ENCODE data around the gene ATG4B. TPM values are rescaled to one million over a fixed set of nuclear protein-coding genes. Genes with fewer than 3 reads are reported as not detected.

ATG4B gene
- total and polyA plus RNA-seq, 2 of the 8 experiments (the other 6 are each of a cell fraction or from before 2014, with no cell fraction given): 103 to 155 TPM

DNA sequence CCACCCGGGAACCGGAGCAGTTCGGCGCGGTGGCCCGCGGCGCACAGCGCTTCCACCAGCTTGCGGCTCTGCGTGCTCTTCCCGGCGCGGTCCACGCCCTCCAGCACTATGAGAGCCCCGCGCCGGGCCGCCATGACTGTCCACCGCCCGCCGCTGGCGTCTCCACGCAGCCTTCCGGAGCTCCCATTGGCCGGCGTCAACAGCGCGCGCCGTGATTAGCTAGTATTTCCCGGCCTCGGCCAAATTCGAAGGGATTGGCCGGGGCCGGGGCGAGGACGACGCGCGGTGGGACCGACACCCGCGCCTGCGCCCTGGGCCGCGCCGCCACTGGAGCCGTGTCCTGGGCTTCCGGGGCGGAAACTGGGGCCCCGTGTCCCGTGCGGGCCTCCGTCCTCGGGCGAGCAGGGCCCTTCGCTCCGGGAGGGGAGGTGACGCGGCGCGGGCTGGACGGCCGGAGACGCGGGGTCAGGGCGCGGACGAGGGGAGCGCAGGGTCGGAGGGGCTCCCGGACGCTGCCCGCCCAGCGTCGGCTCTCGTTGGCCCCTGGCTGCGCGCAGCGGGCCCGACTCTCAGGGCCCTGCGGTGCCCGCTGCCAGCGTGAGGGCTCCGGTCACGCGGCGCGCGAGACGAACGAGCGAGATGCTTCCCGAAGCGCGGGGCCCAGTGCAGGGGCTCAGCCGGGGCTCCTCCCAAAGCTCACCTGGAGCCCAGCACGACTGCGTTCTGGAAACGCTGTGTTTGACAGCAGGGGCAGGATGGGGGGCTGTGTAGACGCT is 49.3 kb downstream of the ATG4B start, which contains the start of gene DTYMK (continued):
- TF ChIP-seq CTCF (IDR thresholded peaks at IDR 0.05; ENCODE audit: control extremely low read depth in 1 of 3, insufficient read depth in 1 of 3, low read depth in 1 of 3, low read length in 3 of 3): no peak
- TF ChIP-seq BCL11A (IDR thresholded peaks at IDR 0.05; ENCODE audit: low read depth in 2 of 2, low read length in 2 of 2): no peak
- no peak for TF ChIP-seq CBX5 (IDR thresholded peaks at IDR 0.05; ENCODE audit: low read depth, low read length)
- peak; percentile 86 to 94; a peak in 3 of 4 replicates for TF ChIP-seq SIN3A (conservative IDR thresholded peaks at IDR 0.05 in 1 of 2, IDR thresholded peaks at IDR 0.05 in 1 of 2; ENCODE audit: low read depth in 1 of 2, low read length in 2 of 2)
- no peak for TF ChIP-seq MAFK (IDR thresholded peaks at IDR 0.05; ENCODE audit: low read depth, low read length)
- 0 out of 2 replicates have a peak, but pooled peaks have one; percentile 31 for TF ChIP-seq SP1 (IDR thresholded peaks at IDR 0.05; ENCODE audit: low read depth, low read length)

All from H1 (cell line).